Keratinocyte (primary cell): Measurements from ENCODE around the gene PRSS36.

Experiments
- EZH2 ChIP-seq: IDR thresholded peaks from one replicate; pipeline ENCODE4 v1.6.1; 2012; ENCODE audit warnings: inconsistent platforms, mild to moderate bottlenecking, low read length, moderate library complexity
- TF ChIP-seq, protein P1 (sequence below), 3 experiments: IDR thresholded peaks in 1 of 3; conservative IDR thresholded peaks in 1 of 3; optimal IDR thresholded peaks in 1 of 3; 2 replicates in 2 of 3; 3 replicates in 1 of 3; pipeline versions ENCODE3 to v1.5.1; 2011; ENCODE audit warnings: low read length in 3 of 3, mild to moderate bottlenecking in 3 of 3, moderate library complexity in 2 of 3, control low read depth in 1 of 3, inconsistent platforms in 1 of 3; ENCODE audit not compliant: insufficient read depth in 2 of 3; ENCODE audit errors: extremely low read depth in 1 of 3

GRCh38 chr16:31111881-31112466, 37.9 kb downstream of the PRSS36 start:
- TF ChIP-seq, protein P1, sequence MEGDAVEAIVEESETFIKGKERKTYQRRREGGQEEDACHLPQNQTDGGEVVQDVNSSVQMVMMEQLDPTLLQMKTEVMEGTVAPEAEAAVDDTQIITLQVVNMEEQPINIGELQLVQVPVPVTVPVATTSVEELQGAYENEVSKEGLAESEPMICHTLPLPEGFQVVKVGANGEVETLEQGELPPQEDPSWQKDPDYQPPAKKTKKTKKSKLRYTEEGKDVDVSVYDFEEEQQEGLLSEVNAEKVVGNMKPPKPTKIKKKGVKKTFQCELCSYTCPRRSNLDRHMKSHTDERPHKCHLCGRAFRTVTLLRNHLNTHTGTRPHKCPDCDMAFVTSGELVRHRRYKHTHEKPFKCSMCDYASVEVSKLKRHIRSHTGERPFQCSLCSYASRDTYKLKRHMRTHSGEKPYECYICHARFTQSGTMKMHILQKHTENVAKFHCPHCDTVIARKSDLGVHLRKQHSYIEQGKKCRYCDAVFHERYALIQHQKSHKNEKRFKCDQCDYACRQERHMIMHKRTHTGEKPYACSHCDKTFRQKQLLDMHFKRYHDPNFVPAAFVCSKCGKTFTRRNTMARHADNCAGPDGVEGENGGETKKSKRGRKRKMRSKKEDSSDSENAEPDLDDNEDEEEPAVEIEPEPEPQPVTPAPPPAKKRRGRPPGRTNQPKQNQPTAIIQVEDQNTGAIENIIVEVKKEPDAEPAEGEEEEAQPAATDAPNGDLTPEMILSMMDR (optimal IDR thresholded peaks at IDR 0.05 in 1 of 3, IDR thresholded peaks at IDR 0.05 in 1 of 3, conservative IDR thresholded peaks at IDR 0.05 in 1 of 3; ENCODE audit: extremely low read depth in 1 of 3, insufficient read depth in 2 of 3, low read length in 3 of 3) = no peak
- no peak for TF ChIP-seq EZH2
